ENCODE data around the gene AGA. TPM values are rescaled to one million over a fixed set of nuclear protein-coding genes. Genes with fewer than 3 reads are reported as not detected.

Gene AGA
- polyA plus RNA-seq, 6 donors from 2014 or later, result 23.7 to 37.6 (median 25.7) TPM

DNA sequence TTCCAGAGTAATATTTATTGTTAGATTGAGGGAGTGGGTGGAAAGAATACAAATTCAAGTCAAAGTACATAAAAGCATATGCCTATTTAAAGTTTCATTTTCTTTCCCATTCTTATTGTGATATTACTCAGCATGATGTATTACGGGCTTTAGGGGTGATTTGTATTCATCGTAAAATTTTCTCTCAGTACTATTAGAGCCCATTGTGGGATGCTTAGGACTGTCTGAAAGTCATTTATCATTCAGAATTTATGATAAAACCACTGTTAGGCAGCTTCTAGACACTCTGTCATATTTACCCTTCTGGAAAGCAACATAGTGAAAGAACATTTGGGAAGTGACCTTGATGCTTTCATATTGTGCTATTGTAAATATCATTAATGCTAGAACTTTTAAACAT, 45.9 kb downstream of the AGA start:
- no peaks in the 10 kb centered on the region for H3K4me1 Mint-ChIP-seq
- no peaks in the 10 kb centered on the region for H3K36me3 Mint-ChIP-seq
- peaks cover 0 to 8% (median 4%) of the 10 kb centered on the region in 7 donors for H3K9me3 Mint-ChIP-seq
- ATAC-seq (ENCODE audit: low read depth in 2 of 2) (no peak), DNase-seq (no peak)
- H3K27me3 Mint-ChIP-seq, result peaks cover 15 to 46% (median 22%) of the 10 kb centered on the region in 3 donors
- no peak overlapping the region for H3K4me3 Mint-ChIP-seq
- no peak overlapping the region for H3K27ac Mint-ChIP-seq

DNA sequence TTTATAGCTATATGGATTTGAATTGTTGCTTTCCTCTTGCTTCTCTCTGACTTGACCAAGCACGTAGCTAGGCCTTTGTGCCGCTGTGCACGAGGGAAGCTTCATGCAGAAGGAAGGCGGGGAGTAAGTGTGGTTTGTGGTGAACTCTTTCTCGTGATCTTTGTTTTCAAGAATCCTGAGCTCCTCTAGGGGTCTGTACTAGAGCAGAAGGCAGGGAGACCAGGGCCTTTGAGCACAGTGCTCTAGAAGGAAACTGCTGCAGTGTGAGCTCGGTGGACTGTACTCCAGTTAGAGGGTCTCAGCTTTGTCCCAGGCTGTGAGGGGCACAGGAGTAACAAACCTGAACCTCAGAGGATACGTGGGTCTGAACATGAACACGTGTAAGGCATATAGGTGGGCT, 49.0 kb downstream of the AGA start:
- no peak overlapping the region for H3K4me3 Mint-ChIP-seq
- H3K9me3 Mint-ChIP-seq, result peaks cover 0 to 6% (median 3%) of the 10 kb centered on the region in 7 donors
- DNase-seq, result no peak
- H3K27me3 Mint-ChIP-seq, result peaks cover 25 to 47% (median 28%) of the 10 kb centered on the region in 3 donors
- no peaks in the 10 kb centered on the region for H3K36me3 Mint-ChIP-seq
- no peak for ATAC-seq (ENCODE audit: low read depth in 2 of 2)
- no peaks in the 10 kb centered on the region for H3K4me1 Mint-ChIP-seq
- no peak overlapping the region for H3K27ac Mint-ChIP-seq

DNA sequence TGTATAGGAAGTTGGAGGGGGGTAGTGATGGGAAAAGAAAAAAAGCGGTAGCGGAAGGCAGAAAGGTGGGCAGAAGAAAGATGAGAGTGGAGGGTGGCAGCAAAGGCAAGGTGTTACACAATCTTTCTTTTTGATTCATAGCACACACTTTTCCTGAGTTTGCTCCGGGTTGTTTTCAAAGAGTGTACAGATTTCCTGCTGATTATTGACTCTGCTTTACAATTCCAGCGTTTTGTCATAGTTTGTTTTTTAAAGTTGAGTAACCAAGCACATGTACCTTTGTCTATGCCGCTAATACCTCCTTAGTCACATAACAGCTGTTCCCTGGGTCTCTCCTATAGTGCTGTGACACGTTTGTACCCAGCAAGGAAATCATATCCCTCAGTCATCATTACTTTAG, 50.3 kb downstream of the AGA start:
- Mint-ChIP-seq H3K4me1 (no peaks in the 10 kb centered on the region), H3K36me3 (no peaks in the 10 kb centered on the region), H3K4me3 (no peak overlapping the region), H3K27ac (no peak overlapping the region), H3K9me3 (no peaks in the 10 kb centered on the region), H3K27me3 (peaks cover 22 to 36% (median 25%) of the 10 kb centered on the region in 3 donors)
- DNase-seq (no peak), ATAC-seq (ENCODE audit: low read depth in 2 of 2) (no peak)

GRCh38 chr4:177391287-177391686, 51.0 kb downstream of the AGA start:
- no peak overlapping the region for H3K27ac Mint-ChIP-seq
- H3K4me1 Mint-ChIP-seq, result no peaks in the 10 kb centered on the region
- DNase-seq (no peak), ATAC-seq (ENCODE audit: low read depth in 2 of 2) (no peak)
- no peaks in the 10 kb centered on the region for H3K9me3 Mint-ChIP-seq
- no peak overlapping the region for H3K4me3 Mint-ChIP-seq
- H3K27me3 Mint-ChIP-seq, result peaks cover 22 to 36% (median 25%) of the 10 kb centered on the region in 3 donors
- no peaks in the 10 kb centered on the region for H3K36me3 Mint-ChIP-seq

DNA sequence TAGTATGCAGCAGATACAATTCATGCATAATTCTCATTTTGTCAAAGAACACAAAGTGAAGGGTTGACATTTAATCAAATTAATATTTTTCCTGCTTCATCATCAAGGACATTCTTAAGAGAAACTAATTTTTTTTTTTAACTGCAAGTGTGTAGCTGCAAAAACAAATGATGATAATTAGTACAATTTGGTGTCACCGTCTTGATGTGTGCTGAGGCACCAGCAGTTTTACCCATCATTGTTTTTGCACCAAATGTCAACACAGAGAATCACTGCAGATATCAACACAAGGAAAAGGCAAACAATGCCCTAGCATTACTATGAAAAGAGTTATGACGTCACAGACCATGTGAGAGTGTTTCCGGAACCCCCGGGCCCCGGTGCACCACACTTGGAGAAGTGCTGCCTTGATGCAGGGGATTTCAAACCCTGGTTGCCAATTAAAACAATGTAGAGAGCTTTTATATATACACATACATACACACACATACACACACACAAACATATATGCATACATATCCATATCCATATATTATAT, 55.9 kb downstream of the AGA start:
- DNase-seq (no peak), ATAC-seq (ENCODE audit: low read depth in 2 of 2) (no peak)
- Mint-ChIP-seq H3K27me3 (peaks cover 20 to 39% (median 20%) of the 10 kb centered on the region in 3 donors), H3K4me3 (no peak overlapping the region), H3K27ac (no peak overlapping the region), H3K9me3 (no peaks in the 10 kb centered on the region), H3K36me3 (no peaks in the 10 kb centered on the region), H3K4me1 (no peaks in the 10 kb centered on the region)

GRCh38 chr4:177385576-177386277, 56.5 kb downstream of the AGA start:
- Mint-ChIP-seq H3K27me3 (peaks cover 14 to 33% (median 14%) of the 10 kb centered on the region in 3 donors), H3K4me3 (no peak overlapping the region), H3K36me3 (no peaks in the 10 kb centered on the region), H3K27ac (no peak overlapping the region), H3K9me3 (no peaks in the 10 kb centered on the region), H3K4me1 (no peaks in the 10 kb centered on the region)
- ATAC-seq (ENCODE audit: low read depth in 2 of 2) (no peak), DNase-seq (no peak)

GRCh38 chr4:177384856-177385397, 57.3 kb downstream of the AGA start:
- no peaks in the 10 kb centered on the region for H3K9me3 Mint-ChIP-seq
- DNase-seq (no peak), ATAC-seq (ENCODE audit: low read depth in 2 of 2) (no peak)
- no peaks in the 10 kb centered on the region for H3K4me1 Mint-ChIP-seq
- H3K36me3 Mint-ChIP-seq, result no peaks in the 10 kb centered on the region
- H3K27me3 Mint-ChIP-seq, result peaks cover 9 to 25% (median 9%) of the 10 kb centered on the region in 3 donors
- no peak overlapping the region for H3K4me3 Mint-ChIP-seq
- H3K27ac Mint-ChIP-seq, result peak overlapping the region in 1 of 6 donors; percentile 21

DNA sequence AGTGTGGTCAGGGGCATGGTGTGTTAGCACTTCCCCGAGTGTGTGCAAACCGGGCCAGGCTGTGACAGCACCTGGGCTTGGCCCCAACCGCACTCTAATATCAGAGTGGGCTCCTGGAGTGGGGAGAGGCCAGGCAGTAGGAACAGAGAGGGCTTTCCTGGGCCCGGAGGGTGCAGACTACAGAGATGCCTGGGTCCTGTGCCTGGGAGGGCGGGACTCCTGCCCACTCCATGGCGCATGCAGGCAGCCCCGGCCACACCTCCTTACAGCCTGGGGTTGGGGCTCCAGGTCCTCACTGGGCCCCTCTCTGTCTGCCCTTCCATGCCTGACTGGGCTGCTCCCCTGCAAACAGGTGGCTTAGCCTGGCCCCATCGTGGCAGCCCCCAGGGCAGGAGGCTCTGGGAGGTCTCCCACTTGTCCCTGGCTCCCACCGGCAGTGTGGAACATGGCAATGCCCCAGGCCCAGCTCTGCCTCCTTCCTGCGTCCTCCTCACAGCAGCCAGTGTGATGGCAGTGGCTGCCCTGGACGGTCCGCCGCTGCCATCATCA, 60.4 kb downstream of the AGA start:
- H3K4me3 Mint-ChIP-seq, result no peak overlapping the region
- no peak for ATAC-seq (ENCODE audit: low read depth in 2 of 2)
- H3K36me3 Mint-ChIP-seq, result no peaks in the 10 kb centered on the region
- H3K27me3 Mint-ChIP-seq, result peaks cover 9 to 25% (median 9%) of the 10 kb centered on the region in 3 donors
- no peaks in the 10 kb centered on the region for H3K4me1 Mint-ChIP-seq
- no peak for DNase-seq
- H3K9me3 Mint-ChIP-seq, result no peaks in the 10 kb centered on the region
- H3K27ac Mint-ChIP-seq, result no peak overlapping the region

Other genes starting within 250 kb of the AGA start
- under 1 TPM in 1 of 6 donors, not detected in 5; 0.13 TPM for gene NEIL3, start 132.6 kb downstream of the AGA start, polyA plus RNA-seq (ENCODE audit: low read depth in 6 of 6)